Activated naive CD4-positive, alpha-beta T cell treated with anti-CD3 and anti-CD28 coated beads for 36 hours (primary cell): ENCODE results near the gene RIPK1. TPM values are rescaled to one million over a fixed set of nuclear protein-coding genes. Genes with fewer than 3 reads are reported as not detected.
"Not testable (repeated sequence)": the region's sequence is repeated elsewhere in the genome, so short reads cannot be mapped to it uniquely, and the experiment has no call there.

Source experiments
- CTCF ChIA-PET: fragments of 350-600 bp; sonication (Branson Sonifier 250); formaldehyde crosslinking; loops from one replicate; lab custom pipeline; 2021; ENCODE audit warnings: antibody characterized with exemption; lab: Charles Lee
- DNase-seq: peaks from one replicate; pipeline ENCODE4 v3.0.0-alpha.2; 2020
- H3K27ac Mint-ChIP-seq: one replicate; pipeline ENCODE4 v1.8.0; 2021; ENCODE audit warnings: mild to moderate bottlenecking, mixed read lengths
- H3K27me3 Mint-ChIP-seq: one replicate; pipeline ENCODE4 v1.8.0; 2021; ENCODE audit warnings: low read depth, mixed read lengths
- H3K36me3 Mint-ChIP-seq: one replicate; pipeline ENCODE4 v1.8.0; 2021; ENCODE audit warnings: low read depth, mixed read lengths
- H3K4me1 Mint-ChIP-seq: one replicate; pipeline ENCODE4 v1.8.0; 2021; ENCODE audit warnings: low read depth, mixed read lengths
- H3K4me3 Mint-ChIP-seq: one replicate; pipeline ENCODE4 v1.8.0; 2021; ENCODE audit warnings: mild to moderate bottlenecking, moderate library complexity, mixed read lengths
- H3K9me3 Mint-ChIP-seq: one replicate; pipeline ENCODE4 v1.8.0; 2021; ENCODE audit warnings: mixed read lengths
- intact Hi-C: fragments of 100-400 bp; cut with micrococcal nuclease; formaldehyde crosslinking; loops from one replicate; pipeline ENCODE4 v1.15.1; 2023
- total RNA-seq, 2 experiments: library from RNA; stranded (reverse); gene quantifications; one replicate each; pipeline ENCODE4 v1.2.3, GENCODE V29; 2021

RIPK1 gene
- 10 to 100 TPM in 1 of 2 experiments, 1 to 10 TPM in 1; 8.8 to 10.1 TPM for total RNA-seq

GRCh38 chr6:3068329-3069214 is at the start of gene RIPK1:
TSS of gene RIPK1 (plus strand) at chr6:3068494. CDS start at chr6:3076824, 8,330 bp downstream.
- Mint-ChIP-seq H3K4me3 (peak within 1 kb of the TSS; percentile 92), H3K36me3 (peaks cover 11% of the 10 kb centered on the region), H3K4me1 (peaks cover 49% of the 10 kb centered on the region), H3K9me3 (no peaks in the 10 kb centered on the region), H3K27ac (peak within 1 kb of the TSS; percentile 97), H3K27me3 (no peaks in the 10 kb centered on the region)
- CTCF ChIA-PET, result interaction anchor here (0.8 kb wide), 1 partner anchor 12 kb away, joined by 3 read pairs; no protein-coding TSS in a partner anchor
- intact Hi-C loops, result loop anchor here (1.0 to 5.0 kb wide), 11 partner anchors 50 to 949 kb away; partner anchors contain the start of genes BPHL, NQO2, PSMG4 and SLC22A23
- DNase-seq, result peak; percentile 95

- H3K9me3 Mint-ChIP-seq, result no peaks in the 10 kb centered on the region
- H3K27ac Mint-ChIP-seq, result no peak overlapping the region
- intact Hi-C loops, result no loop called here
- CTCF ChIA-PET, result interaction anchor here (0.6 to 1.0 kb wide), 3 partner anchors 21 to 357 kb away, joined by 3 to 6 read pairs (median 3); no protein-coding TSS in a partner anchor
- H3K36me3 Mint-ChIP-seq, result peaks cover 24% of the 10 kb centered on the region
- no peaks in the 10 kb centered on the region for H3K27me3 Mint-ChIP-seq
- peaks cover 24% of the 10 kb centered on the region for H3K4me1 Mint-ChIP-seq
- no peak for DNase-seq
- no peak overlapping the region for H3K4me3 Mint-ChIP-seq
These were observed 49.2 kb upstream of the RIPK1 start for GRCh38 chr6:3019065-3019464.

- H3K9me3 Mint-ChIP-seq, result no peaks in the 10 kb centered on the region
- intact Hi-C loops, result no loop called here
- peaks cover 29% of the 10 kb centered on the region for H3K4me1 Mint-ChIP-seq
- no peak for DNase-seq
- H3K36me3 Mint-ChIP-seq, result peaks cover 21% of the 10 kb centered on the region
- CTCF ChIA-PET, result interaction anchor here (1.4 kb wide), 1 partner anchor 20 kb away, joined by 3 read pairs; the partner anchor contains the start of gene NQO2
- no peaks in the 10 kb centered on the region for H3K27me3 Mint-ChIP-seq
- no peak overlapping the region for H3K4me3 Mint-ChIP-seq
- no peak overlapping the region for H3K27ac Mint-ChIP-seq
These were observed 48.5 kb upstream of the RIPK1 start for GRCh38 chr6:3019749-3020320.

GRCh38 chr6:3020976-3021598 is 47.2 kb upstream of the RIPK1 start:
- H3K27ac Mint-ChIP-seq, H3K9me3 Mint-ChIP-seq: not testable (repeated sequence)
- H3K4me1 Mint-ChIP-seq, result peaks cover 38% of the 10 kb centered on the region

GRCh38 chr6:3022765-3023662 is 45.3 kb upstream of the RIPK1 start:
- intact Hi-C loops, result loop anchor here (1.0 kb wide), 3 partner anchors 24 to 95 kb away; partner anchors contain the start of genes BPHL and NQO2
- DNase-seq, result peak; percentile 47
- Mint-ChIP-seq H3K4me3 (peak overlapping the region; percentile 84), H3K4me1 (peaks cover 52% of the 10 kb centered on the region), H3K9me3 (no peaks in the 10 kb centered on the region), H3K27ac (peak overlapping the region; percentile 80), H3K36me3 (peaks cover 18% of the 10 kb centered on the region), H3K27me3 (no peaks in the 10 kb centered on the region)
- CTCF ChIA-PET, result interaction anchor here (0.5 to 1.2 kb wide), 3 partner anchors 12 to 175 kb away, joined by 3 to 4 read pairs (median 3); no protein-coding TSS in a partner anchor

More at GRCh38 chr6:3020976-3021598, 47.2 kb upstream of the RIPK1 start:
- CTCF ChIA-PET, result interaction anchor here (1.4 kb wide), 1 partner anchor 21 kb away, joined by 3 read pairs; the partner anchor contains the start of gene NQO2
- intact Hi-C loops, H3K27me3 Mint-ChIP-seq, H3K4me3 Mint-ChIP-seq, DNase-seq: not testable (repeated sequence)
- peaks cover 21% of the 10 kb centered on the region for H3K36me3 Mint-ChIP-seq

- Mint-ChIP-seq H3K27ac (peak overlapping the region; percentile 80), H3K4me3 (peak overlapping the region; percentile 84), H3K9me3 (no peaks in the 10 kb centered on the region), H3K36me3 (peaks cover 17% of the 10 kb centered on the region), H3K27me3 (no peaks in the 10 kb centered on the region), H3K4me1 (peaks cover 57% of the 10 kb centered on the region)
- CTCF ChIA-PET, result interaction anchor here (0.6 to 1.2 kb wide), 3 partner anchors 12 to 437 kb away, joined by 3 to 4 read pairs (median 3); no protein-coding TSS in a partner anchor
- peak; percentile 93 for DNase-seq
- intact Hi-C loops, result loop anchor here (1.0 kb wide), 3 partner anchors 25 to 94 kb away; partner anchors contain the start of genes BPHL and NQO2
These were observed 44.4 kb upstream of the RIPK1 start for GRCh38 chr6:3023663-3024483.

- DNase-seq, result peak; percentile 38
- CTCF ChIA-PET, result interaction anchor here (1.1 to 1.7 kb wide), 3 partner anchors 11 to 26 kb away, joined by 3 to 8 read pairs (median 3); no protein-coding TSS in a partner anchor
- peaks cover 47% of the 10 kb centered on the region for H3K4me1 Mint-ChIP-seq
- peaks cover 6% of the 10 kb centered on the region for H3K36me3 Mint-ChIP-seq
- no peaks in the 10 kb centered on the region for H3K9me3 Mint-ChIP-seq
- intact Hi-C loops, result no loop called here
- H3K27ac Mint-ChIP-seq, result peak overlapping the region; percentile 84
- no peaks in the 10 kb centered on the region for H3K27me3 Mint-ChIP-seq
- peak overlapping the region; percentile 50 for H3K4me3 Mint-ChIP-seq
These were observed 41.3 kb upstream of the RIPK1 start for GRCh38 chr6:3026791-3027626.

GRCh38 chr6:3028156-3028555 is 40.1 kb upstream of the RIPK1 start:
- H3K9me3 Mint-ChIP-seq, H3K36me3 Mint-ChIP-seq, H3K27me3 Mint-ChIP-seq, H3K4me3 Mint-ChIP-seq, H3K27ac Mint-ChIP-seq, intact Hi-C loops: not testable (repeated sequence)
- peaks cover 41% of the 10 kb centered on the region for H3K4me1 Mint-ChIP-seq
- CTCF ChIA-PET, result interaction anchor here (0.6 to 1.1 kb wide), 2 partner anchors 27 to 31 kb away, joined by 3 to 4 read pairs; no protein-coding TSS in a partner anchor
- DNase-seq, result peak; percentile 14

GRCh38 chr6:3031857-3032640 is 36.2 kb upstream of the RIPK1 start:
- no peaks in the 10 kb centered on the region for H3K36me3 Mint-ChIP-seq
- H3K27ac Mint-ChIP-seq, result no peak overlapping the region
- H3K4me3 Mint-ChIP-seq, result no peak overlapping the region
- H3K9me3 Mint-ChIP-seq, result no peaks in the 10 kb centered on the region
- intact Hi-C loops, result no loop called here
- DNase-seq, result peak; percentile 54
- H3K4me1 Mint-ChIP-seq, result peaks cover 10% of the 10 kb centered on the region
- no peaks in the 10 kb centered on the region for H3K27me3 Mint-ChIP-seq
- CTCF ChIA-PET, result interaction anchor here (1.9 kb wide), 1 partner anchor 35 kb away, joined by 4 read pairs; no protein-coding TSS in a partner anchor
